ENCODE results near the gene DNMT1.

Gene DNMT1

GRCh38 chr19:10137751-10138682 lies 56.7 kb downstream of the DNMT1 start:
- no peak for DNase-seq

DNA sequence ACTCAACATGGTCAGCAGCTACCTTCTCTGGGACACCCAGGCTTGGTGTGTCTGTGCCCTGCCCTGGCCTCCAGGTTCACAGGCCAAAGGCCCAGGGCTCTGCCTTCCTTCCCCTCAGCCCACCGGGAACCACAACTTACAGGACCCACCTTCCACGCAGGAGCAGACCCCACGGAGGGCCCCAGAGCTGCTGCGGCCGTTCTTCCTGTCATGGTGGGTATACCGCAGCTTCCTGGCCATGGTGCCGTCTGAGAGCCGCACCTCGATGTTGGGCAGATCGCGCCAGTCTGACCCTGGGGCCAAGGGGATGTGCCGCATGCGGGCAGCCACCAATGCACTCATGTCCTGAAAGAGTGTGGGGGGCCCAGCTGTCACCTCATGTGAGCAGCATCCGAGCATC lies 57.8 kb downstream of the DNMT1 start:
- no peak for DNase-seq

- DNase-seq: no peak
These were observed 59.0 kb downstream of the DNMT1 start for GRCh38 chr19:10135551-10136334.

- DNase-seq: no peak
These were observed 60.7 kb downstream of the DNMT1 start for GRCh38 chr19:10134040-10134439.

- no peak for DNase-seq
These were observed 61.2 kb downstream of the DNMT1 start for GRCh38 chr19:10133596-10133995.

DNA sequence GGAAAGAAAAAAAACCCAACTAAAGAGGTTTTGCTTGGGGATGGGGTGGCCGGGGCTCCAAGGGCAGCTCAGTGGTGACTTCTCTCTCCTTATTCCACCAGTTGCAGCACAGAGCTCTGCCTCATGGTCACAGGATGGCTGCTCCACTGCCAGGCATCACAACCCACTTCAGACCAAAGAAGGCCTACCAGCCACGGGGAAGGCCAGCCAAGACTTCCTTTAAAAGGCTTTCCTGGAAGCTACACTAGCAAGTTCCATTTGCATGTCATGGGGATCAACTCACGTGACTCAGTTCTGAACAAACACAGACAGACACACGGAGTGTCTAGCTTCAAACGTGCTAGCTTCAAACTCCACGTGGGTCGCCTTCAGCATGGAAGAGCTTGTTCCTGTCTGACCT lies 61.8 kb downstream of the DNMT1 start:
- DNase-seq: no peak

- no peak for DNase-seq
These were observed 68.5 kb downstream of the DNMT1 start for GRCh38 chr19:10126213-10126639.

- DNase-seq: no peak
These were observed 70.3 kb downstream of the DNMT1 start for GRCh38 chr19:10124429-10124828.

DNA sequence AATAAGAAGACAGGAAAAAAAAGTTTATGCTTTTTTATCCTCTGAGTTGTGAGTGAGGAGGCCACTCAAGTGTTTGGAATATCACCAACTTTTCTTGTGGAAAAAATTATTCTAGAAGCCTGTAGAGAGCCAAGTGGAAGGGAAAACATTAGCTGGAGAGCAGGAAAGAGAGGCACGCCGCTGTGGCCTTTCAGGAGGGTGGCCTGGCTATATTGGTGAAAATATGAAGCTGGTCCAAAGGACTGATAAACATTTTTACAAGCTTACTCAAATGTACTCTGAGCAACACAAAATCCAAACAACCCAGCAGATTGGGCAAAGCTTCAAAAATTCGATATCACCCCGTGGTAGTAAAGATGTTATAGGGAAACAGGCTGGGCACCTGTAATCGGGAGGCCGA lies 72.7 kb downstream of the DNMT1 start:
- no peak for DNase-seq

- DNase-seq: no peak
These were observed 74.1 kb downstream of the DNMT1 start for GRCh38 chr19:10120538-10121189.

DNA sequence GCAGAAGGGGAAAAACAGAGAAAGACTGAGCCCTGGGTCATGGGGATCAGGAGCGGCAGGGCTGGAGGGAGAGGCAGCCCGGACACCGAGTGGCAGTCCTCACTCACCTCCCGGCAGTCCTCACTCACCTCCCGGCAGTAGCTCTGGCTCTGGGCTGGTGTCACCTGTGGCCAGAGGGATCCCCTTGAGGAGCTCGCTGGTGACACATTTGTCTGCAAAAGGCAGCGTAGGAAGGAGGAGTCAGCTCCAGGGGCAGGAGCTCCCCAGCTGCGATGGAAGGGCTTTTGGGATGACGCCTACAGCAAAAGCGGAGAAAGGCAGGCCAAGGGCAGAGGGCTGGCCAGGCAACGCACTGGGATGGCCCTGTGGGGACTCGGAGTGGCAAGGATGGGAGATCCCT lies 75.8 kb downstream of the DNMT1 start:
- no peak for DNase-seq

- DNase-seq: no peak
These were observed 77.7 kb downstream of the DNMT1 start for GRCh38 chr19:10116866-10117616.

GRCh38 chr19:10116085-10116865 lies 78.5 kb downstream of the DNMT1 start:
- DNase-seq: no peak

- DNase-seq: no peak
These were observed 79.2 kb downstream of the DNMT1 start for GRCh38 chr19:10115392-10116084.

- no peak for DNase-seq
These were observed 79.9 kb downstream of the DNMT1 start for GRCh38 chr19:10114651-10115391.

DNA sequence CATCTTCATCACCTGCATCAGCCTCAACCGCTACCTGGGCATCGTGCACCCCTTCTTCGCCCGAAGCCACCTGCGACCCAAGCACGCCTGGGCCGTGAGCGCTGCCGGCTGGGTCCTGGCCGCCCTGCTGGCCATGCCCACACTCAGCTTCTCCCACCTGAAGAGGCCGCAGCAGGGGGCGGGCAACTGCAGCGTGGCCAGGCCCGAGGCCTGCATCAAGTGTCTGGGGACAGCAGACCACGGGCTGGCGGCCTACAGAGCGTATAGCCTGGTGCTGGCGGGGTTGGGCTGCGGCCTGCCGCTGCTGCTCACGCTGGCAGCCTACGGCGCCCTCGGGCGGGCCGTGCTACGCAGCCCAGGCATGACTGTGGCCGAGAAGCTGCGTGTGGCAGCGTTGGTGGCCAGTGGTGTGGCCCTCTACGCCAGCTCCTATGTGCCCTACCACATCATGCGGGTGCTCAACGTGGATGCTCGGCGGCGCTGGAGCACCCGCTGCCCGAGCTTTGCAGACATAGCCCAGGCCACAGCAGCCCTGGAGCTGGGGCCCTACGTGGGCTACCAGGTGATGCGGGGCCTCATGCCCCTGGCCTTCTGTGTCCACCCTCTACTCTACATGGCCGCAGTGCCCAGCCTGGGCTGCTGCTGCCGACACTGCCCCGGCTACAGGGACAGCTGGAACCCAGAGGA lies 80.6 kb downstream of the DNMT1 start:
- DNase-seq: no peak

- no peak for DNase-seq
These were observed 81.2 kb downstream of the DNMT1 start for GRCh38 chr19:10113592-10113963.

DNA sequence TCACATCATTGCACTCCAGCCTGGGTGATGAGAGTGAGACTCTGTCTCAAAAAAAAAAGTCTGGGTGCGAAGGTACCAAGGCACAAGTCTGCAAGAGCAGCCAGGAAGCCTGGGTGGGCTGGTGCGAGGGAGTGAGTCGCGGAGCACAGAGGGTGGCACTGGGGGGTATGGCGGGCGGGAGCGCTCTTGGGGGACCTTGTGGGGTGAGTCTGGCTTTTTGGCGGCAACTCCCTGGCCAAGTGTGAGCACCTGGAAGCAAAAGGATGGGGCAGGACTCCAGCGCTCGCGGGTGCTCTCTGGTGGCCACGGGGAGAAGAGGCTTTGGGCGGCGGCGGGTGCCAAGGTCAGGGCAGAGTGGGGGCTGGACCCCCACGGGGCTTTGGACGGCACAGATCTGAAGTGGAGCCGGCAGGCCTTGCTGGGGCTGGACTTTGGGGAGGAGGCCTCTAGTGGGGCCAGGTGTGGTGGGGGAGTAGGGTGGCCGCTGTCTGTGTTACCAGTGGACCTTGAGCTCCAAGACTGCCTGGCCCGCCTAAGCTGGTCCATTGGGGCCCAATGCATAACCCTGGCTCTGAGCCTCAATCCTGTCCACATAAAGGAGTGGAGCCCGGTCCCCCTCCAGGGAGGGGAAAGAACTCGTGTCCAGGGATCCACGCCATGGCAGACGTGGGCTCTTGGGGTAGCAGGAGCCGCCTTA lies 81.7 kb downstream of the DNMT1 start:
- no peak for DNase-seq

GRCh38 chr19:10112037-10112761 lies 82.6 kb downstream of the DNMT1 start:
- DNase-seq: no peak
